Measurements from ENCODE around the gene NPB. TPM values are rescaled to one million over a fixed set of nuclear protein-coding genes. Genes with fewer than 3 reads are reported as not detected.

Gene NPB
- total RNA-seq, 6 donors from 2014 or later = 0.37 to 1.8 (median 0.94) TPM; not detected in 3

GRCh38 chr17:81933178-81933699, 31.2 kb downstream of the NPB start:
- H3K4me1 ChIP-seq = peaks cover 14 to 39% (median 31%) of the 10 kb centered on the region in 4 donors
- ATAC-seq (ENCODE audit: low FRiP score in 2 of 2) (no peak), DNase-seq (peak in 1 of 2 donors; percentile 48)
- H3K27ac ChIP-seq = no peak overlapping the region
- no peaks in the 10 kb centered on the region for H3K36me3 ChIP-seq
- WGBS, 2 donors = 87 to 94% methylated on average over 11 to 14 of the region's 14 CpGs
- TF ChIP-seq CTCF (IDR thresholded peaks at IDR 0.05) = no peak
- TF ChIP-seq POLR2A (IDR thresholded peaks at IDR 0.05) = no peak
- no peak for TF ChIP-seq POLR2AphosphoS5 (IDR thresholded peaks at IDR 0.05)
- no peak for TF ChIP-seq EP300 (IDR thresholded peaks at IDR 0.05)
- H3K9me3 ChIP-seq = no peaks in the 10 kb centered on the region
- H3K27me3 ChIP-seq = peaks cover 0 to 5% (median 1%) of the 10 kb centered on the region in 4 donors
- no peak overlapping the region for H3K4me3 ChIP-seq

- Histone ChIP-seq H3K27ac (no peak overlapping the region), H3K27me3 (no peaks in the 10 kb centered on the region), H3K36me3 (no peaks in the 10 kb centered on the region), H3K4me1 (peaks cover 14 to 36% (median 24%) of the 10 kb centered on the region in 4 donors), H3K4me3 (no peak overlapping the region), H3K9me3 (no peaks in the 10 kb centered on the region)
- WGBS, 2 donors = 85 to 92% methylated on average over 13 to 15 of the region's 23 CpGs
- DNase-seq (peak in 1 of 2 donors; percentile 71), ATAC-seq (ENCODE audit: low FRiP score in 2 of 2) (no peak)
- TF ChIP-seq CTCF (IDR thresholded peaks at IDR 0.05) (no peak), EP300 (IDR thresholded peaks at IDR 0.05) (no peak), POLR2A (IDR thresholded peaks at IDR 0.05) (no peak), POLR2AphosphoS5 (IDR thresholded peaks at IDR 0.05) (no peak)
These were observed 32.2 kb downstream of the NPB start for GRCh38 chr17:81934098-81934757.

DNA sequence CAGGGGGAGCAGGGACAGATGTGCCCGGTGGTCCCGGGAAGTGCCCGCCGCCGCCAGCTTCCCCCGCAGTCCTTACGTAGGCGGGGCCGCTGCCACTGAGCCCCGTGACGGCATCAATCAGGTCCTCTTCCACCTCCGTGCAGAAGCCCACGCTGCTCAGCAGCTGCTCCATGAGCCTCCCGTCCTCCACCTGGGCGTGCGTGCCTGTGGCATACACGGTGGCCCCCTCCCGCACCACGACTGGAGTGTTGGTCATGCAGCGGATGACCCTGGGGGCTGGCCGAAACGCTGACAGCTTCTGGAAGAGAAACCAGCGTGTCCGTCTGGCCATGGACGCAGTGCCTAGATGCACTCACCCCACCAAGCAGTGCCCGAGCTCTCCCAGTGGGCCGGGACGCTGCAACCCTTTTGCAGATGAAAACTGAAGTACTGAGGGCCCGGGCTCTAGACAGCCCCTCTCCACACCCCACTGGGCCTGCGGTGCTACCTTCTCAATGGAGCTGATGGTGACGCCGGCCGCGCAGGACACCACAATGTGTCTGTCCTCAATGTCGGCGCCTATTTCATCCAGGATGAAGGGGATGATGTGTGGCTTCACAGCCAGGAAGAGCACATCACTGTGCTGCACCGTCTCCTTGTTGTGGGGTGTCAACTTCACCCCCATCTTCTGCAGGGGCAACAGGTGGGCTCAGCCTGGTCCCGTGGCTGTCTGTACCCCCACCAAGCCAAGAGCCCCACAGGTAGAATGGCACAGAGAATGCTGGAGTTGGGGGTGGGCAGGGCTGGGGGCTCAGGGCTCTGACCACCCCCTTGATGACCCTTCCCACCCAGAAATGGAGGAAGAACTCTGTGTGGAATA, 33.0 kb downstream of the NPB start:
- no peaks in the 10 kb centered on the region for H3K9me3 ChIP-seq
- peaks cover 14 to 45% (median 24%) of the 10 kb centered on the region in 4 donors for H3K4me1 ChIP-seq
- no peak for ATAC-seq (ENCODE audit: low FRiP score in 2 of 2)
- peaks cover 0 to 3% (median 0%) of the 10 kb centered on the region in 4 donors for H3K27me3 ChIP-seq
- no peak for TF ChIP-seq CTCF (IDR thresholded peaks at IDR 0.05)
- no peak for TF ChIP-seq EP300 (IDR thresholded peaks at IDR 0.05)
- TF ChIP-seq POLR2A (IDR thresholded peaks at IDR 0.05) = no peak
- no peak for TF ChIP-seq POLR2AphosphoS5 (IDR thresholded peaks at IDR 0.05)
- WGBS, 2 donors = 90 to 93% methylated on average over 34 to 36 of the region's 38 CpGs
- H3K4me3 ChIP-seq = no peak overlapping the region
- no peak overlapping the region for H3K27ac ChIP-seq
- no peaks in the 10 kb centered on the region for H3K36me3 ChIP-seq
- peak in 1 of 2 donors; percentile 77 for DNase-seq

GRCh38 chr17:81935709-81936084, 33.7 kb downstream of the NPB start:
- no peak overlapping the region for H3K4me3 ChIP-seq
- ATAC-seq (ENCODE audit: low FRiP score in 2 of 2) = no peak
- DNase-seq = peak in 1 of 2 donors; percentile 52

More at GRCh38 chr17:81935709-81936084, 33.7 kb downstream of the NPB start:
- H3K27me3 ChIP-seq = peaks cover 0 to 3% (median 0%) of the 10 kb centered on the region in 4 donors
- 88% methylated on average over 5 of the region's 6 CpGs; no CpG with 5 or more reads in 1 of the 2 donors for WGBS, 2 donors
- no peak overlapping the region for H3K27ac ChIP-seq
- no peak for TF ChIP-seq POLR2A (IDR thresholded peaks at IDR 0.05)
- no peak for TF ChIP-seq POLR2AphosphoS5 (IDR thresholded peaks at IDR 0.05)
- TF ChIP-seq CTCF (IDR thresholded peaks at IDR 0.05) = no peak
- TF ChIP-seq EP300 (IDR thresholded peaks at IDR 0.05) = no peak
- peaks cover 14 to 46% (median 24%) of the 10 kb centered on the region in 4 donors for H3K4me1 ChIP-seq
- H3K9me3 ChIP-seq = no peaks in the 10 kb centered on the region
- H3K36me3 ChIP-seq = no peaks in the 10 kb centered on the region
